Ishikawa (cell line): ENCODE data around the gene GRB7.

ENCODE experiments used
- CEBPB ChIP-seq: IDR thresholded peaks from 2 replicates; pipeline ENCODE4 v1.6.1; 2012
- CREB1 ChIP-seq: IDR thresholded peaks from 2 replicates; pipeline ENCODE4 v1.6.1; 2012; ENCODE audit warnings: low read depth
- EGR1 ChIP-seq: IDR thresholded peaks from 2 replicates; pipeline ENCODE4 v1.6.1; 2012
- EP300 ChIP-seq: IDR thresholded peaks from 2 replicates; pipeline ENCODE4 v1.6.1; 2012; ENCODE audit warnings: borderline replicate concordance
- FOXM1 ChIP-seq: IDR thresholded peaks from 2 replicates; pipeline ENCODE4 v1.6.1; 2012; ENCODE audit warnings: low read depth, borderline replicate concordance
- MAX ChIP-seq: IDR thresholded peaks from 2 replicates; pipeline ENCODE4 v1.6.1; 2012
- NFIC ChIP-seq: IDR thresholded peaks from 2 replicates; pipeline ENCODE4 v1.6.1; 2012
- RAD21 ChIP-seq: IDR thresholded peaks from 2 replicates; pipeline ENCODE4 v1.6.1; 2012; ENCODE audit warnings: low read depth
- REST ChIP-seq: IDR thresholded peaks from 2 replicates; pipeline ENCODE4 v1.6.1; 2012; ENCODE audit warnings: low read depth, mild to moderate bottlenecking
- TAF1 ChIP-seq: IDR thresholded peaks from 2 replicates; pipeline ENCODE4 v1.6.1; 2012; ENCODE audit warnings: low read depth, mild to moderate bottlenecking
- TCF12 ChIP-seq: IDR thresholded peaks from 2 replicates; pipeline ENCODE4 v1.6.1; 2012; ENCODE audit warnings: low read depth
- TEAD4 ChIP-seq: IDR thresholded peaks from 2 replicates; pipeline ENCODE4 v1.6.1; 2012
- USF1 ChIP-seq: IDR thresholded peaks from 2 replicates; pipeline ENCODE4 v1.6.1; 2012
- YY1 ChIP-seq: IDR thresholded peaks from 2 replicates; pipeline ENCODE4 v1.6.1; 2012; ENCODE audit warnings: low read depth
- ZBTB7A ChIP-seq: IDR thresholded peaks from 2 replicates; pipeline ENCODE4 v1.6.1; 2012; ENCODE audit warnings: low read depth

GRB7 gene

GRCh38 chr17:39744836-39745215 lies 7.1 kb downstream of the GRB7 start:
- TF ChIP-seq RAD21 (no peak), REST (no peak), CREB1 (no peak), MAX (no peak), USF1 (no peak), TEAD4 (no peak)

DNA sequence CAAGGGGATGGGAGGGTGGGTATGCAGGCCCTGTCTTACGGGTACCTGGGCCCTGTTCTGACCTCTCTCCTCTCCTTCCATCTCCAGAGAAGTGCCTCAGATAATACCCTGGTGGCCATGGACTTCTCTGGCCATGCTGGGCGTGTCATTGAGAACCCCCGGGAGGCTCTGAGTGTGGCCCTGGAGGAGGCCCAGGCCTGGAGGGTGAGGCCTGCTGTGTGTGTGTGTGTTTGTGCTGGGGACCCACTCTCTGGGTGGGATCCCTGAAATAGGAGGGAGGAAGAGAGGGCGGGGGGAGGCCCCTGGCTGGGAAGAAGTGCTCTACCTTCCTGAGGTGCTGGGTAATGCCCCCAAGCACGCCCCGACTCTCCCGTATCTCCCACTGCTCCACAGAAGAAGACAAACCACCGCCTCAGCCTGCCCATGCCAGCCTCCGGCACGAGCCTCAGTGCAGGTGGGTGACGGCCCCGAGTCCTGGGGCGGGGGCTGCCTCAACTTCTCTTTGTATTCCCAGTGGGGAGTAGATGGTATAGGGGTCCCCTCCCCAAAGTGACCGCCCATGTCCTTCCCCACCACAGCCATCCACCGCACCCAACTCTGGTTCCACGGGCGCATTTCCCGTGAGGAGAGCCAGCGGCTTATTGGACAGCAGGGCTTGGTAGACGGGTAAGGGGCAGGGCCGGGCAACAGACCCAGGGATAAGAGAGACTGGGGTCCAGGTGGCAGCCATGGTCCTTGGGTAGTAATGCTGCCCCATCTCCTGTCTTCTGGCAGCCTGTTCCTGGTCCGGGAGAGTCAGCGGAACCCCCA lies 7.8 kb downstream of the GRB7 start:
- TF ChIP-seq USF1 (no peak), TEAD4 (no peak), CEBPB (no peak), RAD21 (no peak), CREB1 (no peak), ZBTB7A (no peak), EP300 (no peak), NFIC (no peak), EGR1 (no peak), REST (no peak), FOXM1 (no peak), TCF12 (no peak), TAF1 (no peak)

DNA sequence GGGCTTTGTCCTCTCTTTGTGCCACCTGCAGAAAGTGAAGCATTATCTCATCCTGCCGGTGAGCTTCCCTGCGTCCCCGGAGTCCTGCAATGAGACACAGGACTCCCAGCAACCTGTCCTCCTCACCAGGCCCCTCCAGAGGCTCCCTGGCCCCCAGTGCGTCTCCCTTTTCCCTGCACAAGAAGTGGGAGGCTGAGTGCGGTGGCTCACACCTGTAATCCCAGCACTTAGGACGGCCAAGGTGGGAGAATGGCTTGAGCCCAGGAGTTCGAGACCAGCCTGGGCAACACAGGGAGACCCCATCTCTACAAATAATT lies 8.4 kb downstream of the GRB7 start:
- no peak for TF ChIP-seq REST
- TF ChIP-seq RAD21: no peak
- no peak for TF ChIP-seq EP300
- no peak for TF ChIP-seq TEAD4
- TF ChIP-seq TAF1: no peak
- TF ChIP-seq ZBTB7A: no peak
- TF ChIP-seq USF1: no peak
- no peak for TF ChIP-seq YY1
- TF ChIP-seq CEBPB: no peak
- TF ChIP-seq EGR1: no peak
- no peak for TF ChIP-seq TCF12
- TF ChIP-seq MAX: no peak
- no peak for TF ChIP-seq NFIC
- TF ChIP-seq FOXM1: no peak
- no peak for TF ChIP-seq CREB1

- no peak for TF ChIP-seq EGR1
- no peak for TF ChIP-seq TAF1
- no peak for TF ChIP-seq YY1
- no peak for TF ChIP-seq TEAD4
- TF ChIP-seq ZBTB7A: no peak
- TF ChIP-seq CREB1: no peak
- no peak for TF ChIP-seq EP300
- TF ChIP-seq FOXM1: no peak
- no peak for TF ChIP-seq TCF12
- TF ChIP-seq RAD21: no peak
- no peak for TF ChIP-seq NFIC
- no peak for TF ChIP-seq REST
- TF ChIP-seq CEBPB: no peak
- no peak for TF ChIP-seq MAX
Observed at GRCh38 chr17:39747745-39748144, 10.0 kb downstream of the GRB7 start.
